WTC11 (cell line): ENCODE measurements around the gene SYNPO2. TPM values are rescaled to one million over a fixed set of nuclear protein-coding genes. Genes with fewer than 3 reads are reported as not detected.

Experiments used
- ATAC-seq: fragments of 200-7000 bp; cut with Tn5 transposase; 2 replicates; pipeline ENCODE4 v1.10.0; 2021; ENCODE audit warnings: mild to moderate bottlenecking, moderate library complexity
- CTCF ChIA-PET: fragments of 300-600 bp; sonication (Branson Sonifier 250); formaldehyde crosslinking; loops from one replicate; lab custom pipeline; 2021; ENCODE audit warnings: antibody characterized with exemption; lab: Charles Lee
- POLR2A ChIA-PET: fragments of 350-600 bp; sonication (Branson Sonifier 250); formaldehyde crosslinking; loops from one replicate; lab custom pipeline; 2021; ENCODE audit warnings: antibody characterized with exemption; lab: Charles Lee
- DNase-seq: peaks from one replicate; pipeline ENCODE4 v3.0.0; 2021; ENCODE audit warnings: low spot score
- H3K27ac Mint-ChIP-seq: 2 replicates; pipeline ENCODE4 v1.8.0; 2021; ENCODE audit warnings: mixed read lengths
- H3K27me3 Mint-ChIP-seq: 2 replicates; pipeline ENCODE4 v1.8.0; 2021; ENCODE audit warnings: low read depth, mild to moderate bottlenecking, moderate library complexity, mixed read lengths
- H3K36me3 Mint-ChIP-seq: 2 replicates; pipeline ENCODE4 v1.8.0; 2021; ENCODE audit warnings: mixed read lengths
- H3K4me1 Mint-ChIP-seq: 2 replicates; pipeline ENCODE4 v1.8.0; 2022; ENCODE audit warnings: mixed read lengths
- H3K4me3 Mint-ChIP-seq: 2 replicates; pipeline ENCODE4 v1.8.0; 2021; ENCODE audit warnings: mild to moderate bottlenecking, moderate library complexity, mixed read lengths
- H3K9me3 Mint-ChIP-seq: 2 replicates; pipeline ENCODE4 v1.8.0; 2021; ENCODE audit warnings: mixed read lengths
- AR ChIP-seq: fragments of 250-450 bp; sonication (Bioruptor Pico); IDR thresholded peaks from 2 replicates; pipeline ENCODE4 v1.9.0; 2021; ENCODE audit warnings: mild to moderate bottlenecking
- CBFB ChIP-seq: sonication (generic); formaldehyde crosslinking; IDR thresholded peaks from 2 replicates; pipeline ENCODE4 v1.8.1; 2022; ENCODE audit warnings: mild to moderate bottlenecking, low read depth, missing genetic modification reagents
- CTCF ChIP-seq: fragments of 200-600 bp; IDR thresholded peaks from 2 replicates; pipeline ENCODE4 v1.8.0; 2022; ENCODE audit warnings: antibody characterized with exemption
- JUN ChIP-seq: sonication (generic); formaldehyde crosslinking; IDR thresholded peaks from 2 replicates; pipeline ENCODE4 v1.8.0; 2023; ENCODE audit warnings: mild to moderate bottlenecking, missing genetic modification reagents
- KAT7 ChIP-seq: sonication (generic); formaldehyde crosslinking; IDR thresholded peaks from 2 replicates; pipeline ENCODE4 v1.8.1; 2023; ENCODE audit warnings: missing genetic modification reagents, mild to moderate bottlenecking, borderline replicate concordance
- NR2C2 ChIP-seq: sonication (generic); formaldehyde crosslinking; IDR thresholded peaks from 2 replicates; pipeline ENCODE4 v1.8.0; 2022; ENCODE audit warnings: mild to moderate bottlenecking, missing genetic modification reagents
- NR3C1 ChIP-seq: sonication (generic); formaldehyde crosslinking; conservative IDR thresholded peaks from 2 replicates; pipeline ENCODE4 v1.8.1; 2023; ENCODE audit warnings: low read depth, mild to moderate bottlenecking, missing genetic modification reagents
- OVOL2 ChIP-seq: fragments of 250-450 bp; sonication (Bioruptor Pico); IDR thresholded peaks from 2 replicates; pipeline ENCODE4 v1.9.0; 2021; ENCODE audit warnings: mild to moderate bottlenecking, borderline replicate concordance
- SOX15 ChIP-seq: fragments of 250-450 bp; sonication (Bioruptor Pico); IDR thresholded peaks from 2 replicates; pipeline ENCODE4 v1.9.0; 2021; ENCODE audit warnings: mild to moderate bottlenecking
- STAT6 ChIP-seq: sonication (generic); formaldehyde crosslinking; conservative IDR thresholded peaks from 2 replicates; pipeline ENCODE4 v1.8.1; 2023; ENCODE audit warnings: mild to moderate bottlenecking, low read depth, missing genetic modification reagents, moderate library complexity
- TP53 ChIP-seq: sonication (generic); formaldehyde crosslinking; IDR thresholded peaks from 2 replicates; pipeline ENCODE4 v1.8.1; 2023; ENCODE audit warnings: mild to moderate bottlenecking, missing genetic modification reagents
- ZNF416 ChIP-seq: fragments of 250-450 bp; sonication (Bioruptor Pico); IDR thresholded peaks from 2 replicates; pipeline ENCODE4 v1.9.0; 2021; ENCODE audit warnings: mild to moderate bottlenecking, inconsistent platforms
- ZNF423 ChIP-seq: fragments of 250-450 bp; sonication (Bioruptor Pico); IDR thresholded peaks from 2 replicates; pipeline ENCODE4 v2.1.2; 2022; ENCODE audit warnings: mild to moderate bottlenecking, moderate library complexity
- ZNF512 ChIP-seq: sonication (generic); formaldehyde crosslinking; IDR thresholded peaks from 2 replicates; pipeline ENCODE4 v1.8.1; 2022; ENCODE audit warnings: missing genetic modification reagents, borderline replicate concordance
- total RNA-seq: library from RNA; stranded (reverse); gene quantifications from 3 replicates; pipeline ENCODE4 v1.2.3, GENCODE V29; 2021

Gene SYNPO2
- total RNA-seq, 1 experiment from 2014 or later = 1.9 TPM

- DNase-seq (no peak), ATAC-seq (no peak)
- Mint-ChIP-seq H3K36me3 (no peaks in the 10 kb centered on the region), H3K4me1 (peaks cover 13% of the 10 kb centered on the region), H3K4me3 (no peak overlapping the region)
- CTCF ChIA-PET = no interaction called here
- no peak for TF ChIP-seq SOX15 (CRISPR knock-in tag)
- no peak for TF ChIP-seq NR2C2 (CRISPR knock-in tag)
- no peak for TF ChIP-seq JUN (CRISPR knock-in tag)
- no peak for TF ChIP-seq ZNF423 (CRISPR knock-in tag)
- TF ChIP-seq CTCF = no peak
- TF ChIP-seq STAT6 (CRISPR knock-in tag) = no peak
- TF ChIP-seq KAT7 (CRISPR knock-in tag) = no peak
- no peak for TF ChIP-seq NR3C1
- no peak for TF ChIP-seq ZNF416 (CRISPR knock-in tag)
- TF ChIP-seq, all 79 proteins: peak for 0
- Mint-ChIP-seq H3K9me3 (no peaks in the 10 kb centered on the region), H3K27me3 (no peaks in the 10 kb centered on the region; the same call in 1 of the 2 replicates), H3K27ac (no peak overlapping the region)
- POLR2A ChIA-PET = no interaction called here
Measured at GRCh38 chr4:119098306-119098705, 209.7 kb downstream of the SYNPO2 start.

- H3K4me3 Mint-ChIP-seq = no peak overlapping the region
- TF ChIP-seq TP53 (CRISPR knock-in tag) = no peak
- no peak for TF ChIP-seq ZNF512 (CRISPR knock-in tag)
- TF ChIP-seq AR (CRISPR knock-in tag) = no peak
- TF ChIP-seq, all 79 proteins: peak for 0
- Mint-ChIP-seq H3K27me3 (no peaks in the 10 kb centered on the region; the same call in 1 of the 2 replicates), H3K9me3 (no peaks in the 10 kb centered on the region), H3K4me1 (peaks cover 16% of the 10 kb centered on the region), H3K27ac (no peak overlapping the region), H3K36me3 (no peaks in the 10 kb centered on the region)
- CTCF ChIA-PET = no interaction called here
- POLR2A ChIA-PET = no interaction called here
- ATAC-seq = no peak
- no peak for DNase-seq
Measured at GRCh38 chr4:119099227-119099810, 210.7 kb downstream of the SYNPO2 start.

- no peak overlapping the region for H3K4me3 Mint-ChIP-seq
- no peak overlapping the region for H3K27ac Mint-ChIP-seq
- no peak for DNase-seq
- peaks cover 16% of the 10 kb centered on the region for H3K4me1 Mint-ChIP-seq
- ATAC-seq = no peak
- ChIA-PET CTCF (no interaction called here), POLR2A (no interaction called here)
- H3K36me3 Mint-ChIP-seq = no peaks in the 10 kb centered on the region
- no peaks in the 10 kb centered on the region; the same call in 1 of the 2 replicates for H3K27me3 Mint-ChIP-seq
- no peaks in the 10 kb centered on the region for H3K9me3 Mint-ChIP-seq
- TF ChIP-seq OVOL2 (CRISPR knock-in tag) (no peak), CBFB (CRISPR knock-in tag) (no peak)
Measured at GRCh38 chr4:119100655-119101054, 212.0 kb downstream of the SYNPO2 start.
